ENCODE data around the gene TK2.
"Not testable (repeated sequence)": the region's sequence is repeated elsewhere in the genome, so short reads cannot be mapped to it uniquely, and the experiment has no call there.

The TK2 gene

GRCh38 chr16:66581246-66581952, 31.5 kb upstream of the TK2 start:
- peaks cover 6% of the 10 kb centered on the region for H3K4me1 ChIP-seq (ENCODE audit: insufficient read depth, low read length)
- no peak overlapping the region for H2AFZ ChIP-seq (ENCODE audit: low read depth, low read length)
- H3K36me3 ChIP-seq (ENCODE audit: insufficient read depth, low read length), result no peaks in the 10 kb centered on the region
- no peaks in the 10 kb centered on the region for H3K27me3 ChIP-seq (ENCODE audit: insufficient read depth, low read length)
- no peak overlapping the region for H3K4me3 ChIP-seq (ENCODE audit: low read length)
- H3K9me3 ChIP-seq (ENCODE audit: low read length), result no peaks in the 10 kb centered on the region

GRCh38 chr16:66580605-66581209, 30.8 kb upstream of the TK2 start:
- H3K4me3 ChIP-seq (ENCODE audit: low read length), result no peak overlapping the region
- H2AFZ ChIP-seq (ENCODE audit: low read depth, low read length), result no peak overlapping the region
- H3K9me3 ChIP-seq (ENCODE audit: low read length), result no peaks in the 10 kb centered on the region
- peaks cover 6% of the 10 kb centered on the region for H3K4me1 ChIP-seq (ENCODE audit: insufficient read depth, low read length)
- H3K36me3 ChIP-seq (ENCODE audit: insufficient read depth, low read length), result no peaks in the 10 kb centered on the region
- H3K27me3 ChIP-seq (ENCODE audit: insufficient read depth, low read length), result no peaks in the 10 kb centered on the region

GRCh38 chr16:66578651-66579531, 29.0 kb upstream of the TK2 start, which contains the start of gene CMTM2:
TSS of gene CMTM2 (plus strand) at chr16:66579463. CDS start at chr16:66579608, 145 bp downstream.
- Histone ChIP-seq H3K36me3 (ENCODE audit: insufficient read depth, low read length) (no peaks in the 10 kb centered on the region), H3K9me3 (ENCODE audit: low read length) (no peaks in the 10 kb centered on the region), H2AFZ (ENCODE audit: low read depth, low read length) (no peak within 1 kb of the TSS), H3K4me1 (ENCODE audit: insufficient read depth, low read length) (peaks cover 6% of the 10 kb centered on the region), H3K27me3 (ENCODE audit: insufficient read depth, low read length) (no peaks in the 10 kb centered on the region), H3K4me3 (ENCODE audit: low read length) (no peak within 1 kb of the TSS)

- Histone ChIP-seq H3K27me3 (ENCODE audit: insufficient read depth, low read length) (no peaks in the 10 kb centered on the region), H3K4me3 (ENCODE audit: low read length) (no peak overlapping the region), H3K36me3 (ENCODE audit: insufficient read depth, low read length) (no peaks in the 10 kb centered on the region), H3K9me3 (ENCODE audit: low read length) (no peaks in the 10 kb centered on the region), H3K4me1 (ENCODE audit: insufficient read depth, low read length) (peaks cover 4% of the 10 kb centered on the region), H2AFZ (ENCODE audit: low read depth, low read length) (no peak overlapping the region)
Measured at GRCh38 chr16:66576296-66576695, 26.4 kb upstream of the TK2 start.

GRCh38 chr16:66575060-66575459, 25.1 kb upstream of the TK2 start:
- no peaks in the 10 kb centered on the region for H3K9me3 ChIP-seq (ENCODE audit: low read length)

GRCh38 chr16:66574531-66574930, 24.6 kb upstream of the TK2 start:
- H3K27me3 ChIP-seq (ENCODE audit: insufficient read depth, low read length), result no peaks in the 10 kb centered on the region
- H3K9me3 ChIP-seq (ENCODE audit: low read length), result no peaks in the 10 kb centered on the region
- no peaks in the 10 kb centered on the region for H3K36me3 ChIP-seq (ENCODE audit: insufficient read depth, low read length)
- H2AFZ ChIP-seq (ENCODE audit: low read depth, low read length), result no peak overlapping the region
- H3K4me3 ChIP-seq (ENCODE audit: low read length), result no peak overlapping the region
- H3K4me1 ChIP-seq (ENCODE audit: insufficient read depth, low read length), result no peaks in the 10 kb centered on the region

More at GRCh38 chr16:66575060-66575459, 25.1 kb upstream of the TK2 start:
- Histone ChIP-seq H2AFZ (ENCODE audit: low read depth, low read length) (no peak overlapping the region), H3K4me3 (ENCODE audit: low read length) (no peak overlapping the region), H3K36me3 (ENCODE audit: insufficient read depth, low read length) (no peaks in the 10 kb centered on the region), H3K27me3 (ENCODE audit: insufficient read depth, low read length) (no peaks in the 10 kb centered on the region), H3K4me1 (ENCODE audit: insufficient read depth, low read length) (no peaks in the 10 kb centered on the region)

GRCh38 chr16:66574081-66574480, 24.2 kb upstream of the TK2 start:
- no peaks in the 10 kb centered on the region for H3K27me3 ChIP-seq (ENCODE audit: insufficient read depth, low read length)
- H3K9me3 ChIP-seq (ENCODE audit: low read length), result no peaks in the 10 kb centered on the region
- H3K4me3 ChIP-seq (ENCODE audit: low read length), result no peak overlapping the region
- H3K36me3 ChIP-seq (ENCODE audit: insufficient read depth, low read length), result no peaks in the 10 kb centered on the region
- no peaks in the 10 kb centered on the region for H3K4me1 ChIP-seq (ENCODE audit: insufficient read depth, low read length)
- no peak overlapping the region for H2AFZ ChIP-seq (ENCODE audit: low read depth, low read length)

GRCh38 chr16:66572356-66572755, 22.4 kb upstream of the TK2 start:
- Histone ChIP-seq H3K9me3 (ENCODE audit: low read length) (no peaks in the 10 kb centered on the region), H2AFZ (ENCODE audit: low read depth, low read length) (no peak overlapping the region), H3K27me3 (ENCODE audit: insufficient read depth, low read length) (no peaks in the 10 kb centered on the region), H3K4me1 (ENCODE audit: insufficient read depth, low read length) (no peaks in the 10 kb centered on the region), H3K36me3 (ENCODE audit: insufficient read depth, low read length) (no peaks in the 10 kb centered on the region), H3K4me3 (ENCODE audit: low read length) (no peak overlapping the region)

- Histone ChIP-seq H3K27me3 (ENCODE audit: insufficient read depth, low read length) (no peaks in the 10 kb centered on the region), H3K4me3 (ENCODE audit: low read length) (no peak overlapping the region), H3K9me3 (ENCODE audit: low read length) (peaks cover 4% of the 10 kb centered on the region), H3K4me1 (ENCODE audit: insufficient read depth, low read length) (no peaks in the 10 kb centered on the region), H2AFZ (ENCODE audit: low read depth, low read length) (no peak overlapping the region), H3K36me3 (ENCODE audit: insufficient read depth, low read length) (peaks cover 9% of the 10 kb centered on the region)
Measured at GRCh38 chr16:66569827-66570405, 20.0 kb upstream of the TK2 start.

GRCh38 chr16:66569131-66569530, 19.2 kb upstream of the TK2 start:
- peaks cover 12% of the 10 kb centered on the region for H3K36me3 ChIP-seq (ENCODE audit: insufficient read depth, low read length)
- no peaks in the 10 kb centered on the region for H3K27me3 ChIP-seq (ENCODE audit: insufficient read depth, low read length)
- no peak overlapping the region for H2AFZ ChIP-seq (ENCODE audit: low read depth, low read length)
- no peak overlapping the region for H3K4me3 ChIP-seq (ENCODE audit: low read length)
- H3K4me1 ChIP-seq (ENCODE audit: insufficient read depth, low read length), result no peaks in the 10 kb centered on the region
- H3K9me3 ChIP-seq (ENCODE audit: low read length), result peaks cover 4% of the 10 kb centered on the region

GRCh38 chr16:66568355-66568754, 18.4 kb upstream of the TK2 start:
- Histone ChIP-seq H2AFZ (ENCODE audit: low read depth, low read length) (no peak overlapping the region), H3K4me3 (ENCODE audit: low read length) (no peak overlapping the region), H3K27me3 (ENCODE audit: insufficient read depth, low read length) (no peaks in the 10 kb centered on the region), H3K9me3 (ENCODE audit: low read length) (peaks cover 4% of the 10 kb centered on the region), H3K4me1 (ENCODE audit: insufficient read depth, low read length) (no peaks in the 10 kb centered on the region), H3K36me3 (ENCODE audit: insufficient read depth, low read length) (peaks cover 14% of the 10 kb centered on the region)

- peaks cover 15% of the 10 kb centered on the region for H3K36me3 ChIP-seq (ENCODE audit: insufficient read depth, low read length)
- H3K27me3 ChIP-seq (ENCODE audit: insufficient read depth, low read length); H3K4me3 ChIP-seq (ENCODE audit: low read length); H2AFZ ChIP-seq (ENCODE audit: low read depth, low read length); H3K4me1 ChIP-seq (ENCODE audit: insufficient read depth, low read length); H3K9me3 ChIP-seq (ENCODE audit: low read length): not testable (repeated sequence)
Measured at GRCh38 chr16:66567270-66567669, 17.3 kb upstream of the TK2 start.
